ENCODE data around the gene RUNX2. TPM values are rescaled to one million over a fixed set of nuclear protein-coding genes. Genes with fewer than 3 reads are reported as not detected.

The RUNX2 gene
- total and polyA plus RNA-seq, 2 of the 8 experiments (the other 6 are each of a cell fraction or from before 2014, with no cell fraction given): 0.26 to 1.2 TPM

DNA sequence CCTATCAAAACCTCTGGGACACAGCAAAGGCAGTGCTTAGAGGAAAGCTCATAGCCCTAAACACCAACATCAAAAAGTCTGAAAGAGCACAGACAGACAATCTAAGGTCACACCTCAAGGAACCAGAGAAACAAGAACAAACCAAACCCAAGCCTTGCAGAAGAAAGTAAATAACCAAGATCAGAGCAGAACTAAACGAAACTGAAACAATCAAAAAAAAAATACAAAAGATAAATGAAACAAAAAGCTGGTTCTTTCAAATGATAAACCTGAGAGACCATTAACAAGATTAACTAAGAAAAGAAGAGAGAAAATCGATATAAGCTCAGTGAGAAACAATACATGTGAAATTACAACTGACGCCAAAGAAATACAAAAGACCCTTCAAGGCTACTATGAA lies 34.8 kb upstream of the RUNX2 start:
- Histone ChIP-seq H3K23me2 (ENCODE audit: low read depth, low read length) (no peaks in the 10 kb centered on the region), H3K9ac (replicated peaks in 1 of 4; ENCODE audit: extremely low read depth in 1 of 4, low read depth in 3 of 4, low read length in 3 of 4) (no peak overlapping the region), H3K36me3 (ENCODE audit: control insufficient read depth in 2 of 4, insufficient read depth in 4 of 4, low read length in 3 of 4) (no peaks in the 10 kb centered on the region), H2AK5ac (ENCODE audit: low read depth, low read length) (no peak overlapping the region), H2AFZ (ENCODE audit: low read length) (no peak overlapping the region), H4K5ac (ENCODE audit: insufficient read length, low read depth, low read length) (no peak overlapping the region), H3K56ac (replicated peaks; ENCODE audit: insufficient read length, low read depth, low read length) (no peak overlapping the region), H2BK15ac (ENCODE audit: low read length) (no peak overlapping the region), H3K14ac (ENCODE audit: insufficient read length) (no peak overlapping the region), H4K91ac (replicated peaks; ENCODE audit: insufficient read length, low read length) (no peak overlapping the region), H3K9me3 (ENCODE audit: insufficient read depth in 2 of 2, low read depth in 1 of 2, low read length in 1 of 2) (no peaks in the 10 kb centered on the region), H3K27me3 (replicated peaks in 1 of 4; ENCODE audit: control insufficient read depth in 3 of 4, extremely low read depth in 1 of 4, insufficient read depth in 3 of 4, low read length in 3 of 4) (no peaks in the 10 kb centered on the region), H2BK5ac (ENCODE audit: low read depth, low read length) (no peak overlapping the region), H3K79me1 (ENCODE audit: low read depth, low read length) (no peaks in the 10 kb centered on the region), H3K4me1 (replicated peaks in 1 of 4; ENCODE audit: control insufficient read depth in 3 of 4, insufficient read depth in 4 of 4, low read length in 3 of 4) (no peaks in the 10 kb centered on the region), H3K4me3 (ENCODE audit: extremely low read depth in 1 of 4, insufficient read depth in 2 of 4, low read depth in 3 of 4, low read length in 4 of 4) (no peak overlapping the region), H3K4ac (replicated peaks; ENCODE audit: insufficient read length, low read depth, low read length) (no peak overlapping the region), H2BK120ac (replicated peaks; ENCODE audit: low read depth, low read length) (no peak overlapping the region), H3K79me2 (ENCODE audit: control insufficient read depth in 1 of 2, insufficient read depth in 2 of 2, low read length in 2 of 2) (no peaks in the 10 kb centered on the region), H4K8ac (ENCODE audit: extremely low read depth, insufficient read depth, low read length) (no peak overlapping the region), H2BK12ac (ENCODE audit: low read depth, low read length) (no peak overlapping the region), H3K23ac (ENCODE audit: insufficient read length) (no peak overlapping the region), H3K4me2 (ENCODE audit: insufficient read depth in 1 of 2, low read depth in 2 of 2, low read length in 2 of 2) (no peak overlapping the region), H4K20me1 (replicated peaks in 1 of 2; ENCODE audit: control insufficient read depth in 1 of 2, insufficient read depth in 2 of 2, low read length in 2 of 2) (no peaks in the 10 kb centered on the region), H3K18ac (ENCODE audit: extremely low read depth, low read length) (no peak overlapping the region), H2BK20ac (ENCODE audit: low read length) (no peak overlapping the region), H3K27ac (ENCODE audit: low read depth, low read length) (no peak overlapping the region)
- DNase-seq (ENCODE audit: low read depth in 1 of 2, low spot score in 2 of 2): no peak
- WGBS, 2 experiments (ENCODE audit: extremely low coverage in 1 of 2, insufficient coverage in 1 of 2, insufficient read length in 1 of 2, insufficient replicate concordance in 2 of 2, low coverage in 1 of 2, low lambda C conversion rate in 2 of 2, missing lambda C conversion rate in 1 of 2): 67% methylated on average over 3 of the region's 3 CpGs; no CpG with 5 or more reads in 1 of the 2 experiments
- CTCF ChIA-PET (ENCODE audit: partially characterized antibody): no interaction called here
- TF ChIP-seq TEAD4 (IDR thresholded peaks at IDR 0.05; ENCODE audit: low read depth, low read length) (no peak), TCF12 (IDR thresholded peaks at IDR 0.05; ENCODE audit: low read depth, low read length) (no peak), RAD21 (IDR thresholded peaks at IDR 0.05 in 1 of 2, conservative IDR thresholded peaks at IDR 0.05 in 1 of 2; ENCODE audit: low read depth in 2 of 2, low read length in 2 of 2) (no peak)
- POLR2A ChIA-PET (ENCODE audit: partially characterized antibody): no interaction called here
- FAIRE-seq: no peak

Measured in H1 (cell line).